ENCODE measurements around the gene IL1RL2. TPM values are rescaled to one million over a fixed set of nuclear protein-coding genes. Genes with fewer than 3 reads are reported as not detected.

IL1RL2 gene
- total RNA-seq, 1 experiment from 2014 or later: not detected

DNA sequence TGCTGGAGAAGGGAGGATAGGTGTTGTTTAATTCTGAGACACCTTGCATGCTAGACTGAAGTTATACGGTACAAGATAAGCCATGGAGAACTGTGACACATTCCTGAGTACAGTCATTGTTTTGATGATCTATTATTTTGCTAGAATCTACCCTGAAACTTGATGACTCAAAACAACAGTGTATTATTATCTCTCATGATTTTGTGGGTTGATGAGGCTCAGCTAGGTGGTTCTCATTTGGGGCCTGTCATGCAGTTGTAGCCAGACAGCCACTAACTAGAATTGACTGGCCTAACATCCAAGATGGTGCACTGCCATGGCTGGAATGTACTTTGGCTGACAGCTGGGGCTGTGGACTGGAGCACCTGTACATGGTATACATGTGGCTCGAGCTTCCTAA, 49.7 kb upstream of the IL1RL2 start:
- Histone ChIP-seq H4K20me1 (ENCODE audit: insufficient read depth) (no peaks in the 10 kb centered on the region), H3K27me3 (ENCODE audit: insufficient read depth, low read length) (no peaks in the 10 kb centered on the region), H3K9me3 (ENCODE audit: control insufficient read depth in 1 of 2, insufficient read depth in 1 of 2, low read depth in 1 of 2, low read length in 2 of 2) (no peaks in the 10 kb centered on the region), H3K4me3 (replicated peaks in 1 of 2; ENCODE audit: low read depth in 1 of 2, low read length in 2 of 2) (no peak overlapping the region), H3K4me2 (ENCODE audit: low read length) (no peak overlapping the region), H2AFZ (ENCODE audit: low read depth, low read length, poor library complexity, severe bottlenecking) (no peak overlapping the region), H3K79me2 (ENCODE audit: insufficient read depth, low read length) (no peaks in the 10 kb centered on the region), H3K27ac (ENCODE audit: low read depth, low read length) (no peak overlapping the region), H3K9ac (ENCODE audit: low read length) (no peak overlapping the region), H3K36me3 (ENCODE audit: control insufficient read depth in 1 of 2, insufficient read depth in 2 of 2, low read length in 2 of 2) (no peaks in the 10 kb centered on the region), H3K9me2 (ENCODE audit: insufficient read depth) (no peaks in the 10 kb centered on the region; the same call in 1 of the 2 replicates), H3K4me1 (ENCODE audit: control insufficient read depth in 1 of 2, insufficient read depth in 2 of 2, low read length in 2 of 2) (peaks cover 0 to 7% of the 10 kb centered on the region in 2 experiments; a peak in 1 of 4 replicates)
- no TSS peak for BruUV-seq (replicated peaks)
- POLR2A ChIA-PET: no interaction called here
- DNase-seq (ENCODE audit: low read depth, low spot score): no peak
- RAD21 ChIA-PET (ENCODE audit: low non-redundant PET in 1 of 2, low total read pairs in 2 of 2, uncharacterized antibody in 2 of 2, unreplicated experiment in 2 of 2): no interaction called here
- TF ChIP-seq ZNF274 (IDR thresholded peaks at IDR 0.05; ENCODE audit: low read depth, low read length) (no peak), FOSL1 (IDR thresholded peaks at IDR 0.05; ENCODE audit: low read depth) (no peak)
- no peak for ATAC-seq
- intact Hi-C loops (cut with micrococcal nuclease): no loop called here
- CTCF ChIA-PET: no interaction called here

DNA sequence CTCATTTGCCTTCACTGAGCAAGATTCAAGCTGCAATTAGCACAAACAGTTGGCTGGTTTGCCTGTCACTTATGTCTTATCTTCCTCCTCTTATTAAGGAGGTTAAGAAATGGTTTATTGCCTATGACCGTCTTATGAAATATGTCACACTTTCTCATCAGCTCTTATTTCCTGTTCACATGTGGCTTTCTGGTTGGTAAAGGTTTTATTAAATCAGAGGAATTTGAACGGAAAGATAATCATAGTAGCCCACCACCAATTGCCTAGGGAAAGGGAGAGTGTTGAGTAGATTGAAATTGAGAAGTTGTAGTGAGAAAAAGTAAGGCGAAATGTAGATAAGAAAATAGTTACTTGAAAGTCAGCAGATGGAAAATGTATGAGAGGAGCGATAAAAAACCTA, 48.5 kb upstream of the IL1RL2 start:
- no peaks in the 10 kb centered on the region for H3K79me2 ChIP-seq (ENCODE audit: insufficient read depth, low read length)
- TF ChIP-seq TCF7L2 (IDR thresholded peaks at IDR 0.05; ENCODE audit: borderline replicate concordance, extremely low read depth, insufficient read depth, insufficient read length) (no peak), ATF3 (IDR thresholded peaks at IDR 0.05) (no peak), SIN3A (IDR thresholded peaks at IDR 0.05; ENCODE audit: low read depth) (no peak), EZH2phosphoT487 (IDR thresholded peaks at IDR 0.05; ENCODE audit: borderline replicate concordance) (no peak), ZFX (IDR thresholded peaks at IDR 0.05) (no peak), EZH2 (IDR thresholded peaks at IDR 0.05) (no peak)
- TF ChIP-seq, protein P1, sequence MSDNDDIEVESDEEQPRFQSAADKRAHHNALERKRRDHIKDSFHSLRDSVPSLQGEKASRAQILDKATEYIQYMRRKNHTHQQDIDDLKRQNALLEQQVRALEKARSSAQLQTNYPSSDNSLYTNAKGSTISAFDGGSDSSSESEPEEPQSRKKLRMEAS (IDR thresholded peaks at IDR 0.05): no peak
- H3K9ac ChIP-seq (ENCODE audit: low read length): no peak overlapping the region
- peaks cover 0 to 15% of the 10 kb centered on the region in 2 experiments; a peak in 2 of 4 replicates for H3K4me1 ChIP-seq (ENCODE audit: control insufficient read depth in 1 of 2, insufficient read depth in 2 of 2, low read length in 2 of 2)
- H4K20me1 ChIP-seq (ENCODE audit: insufficient read depth): no peaks in the 10 kb centered on the region
- H2AFZ ChIP-seq (ENCODE audit: low read depth, low read length, poor library complexity, severe bottlenecking): no peak overlapping the region
- H3K27ac ChIP-seq (ENCODE audit: low read depth, low read length): no peak overlapping the region
- H3K9me3 ChIP-seq (ENCODE audit: control insufficient read depth in 1 of 2, insufficient read depth in 1 of 2, low read depth in 1 of 2, low read length in 2 of 2): no peaks in the 10 kb centered on the region
- POLR2A ChIA-PET: no interaction called here
- H3K4me3 ChIP-seq (replicated peaks in 1 of 2; ENCODE audit: low read depth in 1 of 2, low read length in 2 of 2): no peak overlapping the region
- no peak overlapping the region for H3K4me2 ChIP-seq (ENCODE audit: low read length)
- CTCF ChIA-PET: no interaction called here
- no TSS peak for BruUV-seq (replicated peaks)
- RAD21 ChIA-PET (ENCODE audit: low non-redundant PET in 1 of 2, low total read pairs in 2 of 2, uncharacterized antibody in 2 of 2, unreplicated experiment in 2 of 2): no interaction called here
- ATAC-seq (no peak), DNase-seq (ENCODE audit: low read depth, low spot score) (no peak)
- no peaks in the 10 kb centered on the region for H3K27me3 ChIP-seq (ENCODE audit: insufficient read depth, low read length)
- intact Hi-C loops (cut with micrococcal nuclease): no loop called here
- no peaks in the 10 kb centered on the region for H3K36me3 ChIP-seq (ENCODE audit: control insufficient read depth in 1 of 2, insufficient read depth in 2 of 2, low read length in 2 of 2)
- no peaks in the 10 kb centered on the region; the same call in 1 of the 2 replicates for H3K9me2 ChIP-seq (ENCODE audit: insufficient read depth)

Data from HCT116 (cell line).